Midbrain (tissue), 1 donor: Measurements from ENCODE around the gene PCDHGA10.
"Not testable (repeated sequence)": the region's sequence is repeated elsewhere in the genome, so short reads cannot be mapped to it uniquely, and the experiment has no call there.

Experiments
- DNase-seq: peaks from one replicate; lab custom pipeline; 2025; lab: John Stamatoyannopoulos, UW

PCDHGA10 gene

GRCh38 chr5:141412854-141413539 is at the start of gene PCDHGA10:
PCDHGA10 (plus strand) TSS chr5:141412987; CDS start chr5:141413176, 189 bp downstream.
- DNase-seq: peak; percentile 11

GRCh38 chr5:141363952-141364660 is 48.7 kb upstream of the PCDHGA10 start, which contains the start of gene PCDHGA5:
PCDHGA5 (plus strand) TSS chr5:141364162; CDS start chr5:141364331, 169 bp downstream.
- DNase-seq: no peak

- DNase-seq: no peak
These were observed 46.5 kb upstream of the PCDHGA10 start for GRCh38 chr5:141366016-141366896.

- no peak for DNase-seq
These were observed 42.6 kb upstream of the PCDHGA10 start, which contains the start of gene PCDHGB3 for GRCh38 chr5:141369994-141370848. PCDHGB3 (plus strand) TSS chr5:141370242; CDS start chr5:141370395, 153 bp downstream.

- DNase-seq: no peak
These were observed 41.0 kb upstream of the PCDHGA10 start for GRCh38 chr5:141371572-141372475.

- DNase-seq: no peak
These were observed 39.0 kb upstream of the PCDHGA10 start, which contains the start of gene PCDHGA6 for GRCh38 chr5:141373673-141374317. PCDHGA6 (plus strand) TSS chr5:141373891; CDS start chr5:141374084, 193 bp downstream.

GRCh38 chr5:141374627-141375026 is 38.2 kb upstream of the PCDHGA10 start:
- DNase-seq: no peak

- DNase-seq: not testable (repeated sequence)
These were observed 37.2 kb upstream of the PCDHGA10 start for GRCh38 chr5:141375444-141376155.

GRCh38 chr5:141382469-141383294 is 30.1 kb upstream of the PCDHGA10 start, which contains the start of gene PCDHGA7:
PCDHGA7 (plus strand) TSS chr5:141382742; CDS start chr5:141382900, 158 bp downstream.
- no peak for DNase-seq

GRCh38 chr5:141383345-141383744 is 29.4 kb upstream of the PCDHGA10 start:
- DNase-seq: no peak

DNA sequence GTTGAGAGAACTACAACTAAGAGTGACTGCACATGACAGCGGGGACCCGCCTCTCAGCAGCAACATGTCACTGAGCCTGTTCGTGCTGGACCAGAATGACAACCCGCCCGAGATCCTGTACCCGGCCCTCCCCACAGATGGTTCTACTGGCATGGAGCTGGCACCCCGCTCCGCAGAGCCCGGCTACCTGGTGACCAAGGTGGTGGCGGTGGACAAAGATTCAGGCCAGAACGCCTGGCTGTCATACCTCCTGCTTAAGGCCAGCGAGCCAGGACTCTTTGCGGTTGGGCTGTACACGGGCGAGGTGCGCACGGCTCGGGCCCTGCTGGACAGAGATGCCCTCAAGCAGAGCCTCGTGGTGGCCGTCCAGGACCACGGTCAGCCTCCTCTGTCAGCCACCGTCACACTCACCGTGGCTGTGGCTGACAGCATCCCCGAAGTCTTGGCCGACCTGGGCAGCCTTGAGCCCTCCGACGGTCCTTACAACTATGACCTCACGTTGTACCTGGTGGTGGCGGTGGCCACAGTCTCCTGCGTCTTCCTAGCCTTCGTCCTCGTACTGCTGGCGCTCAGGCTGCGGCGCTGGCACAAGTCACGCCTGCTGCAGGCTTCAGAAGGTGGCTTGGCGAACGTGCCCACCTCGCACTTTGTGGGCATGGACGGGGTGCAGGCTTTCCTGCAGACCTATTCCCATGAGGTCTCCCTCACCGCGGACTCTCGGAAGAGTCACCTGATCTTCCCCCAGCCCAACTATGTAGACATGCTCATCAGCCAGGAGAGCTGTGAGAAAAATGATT is 28.1 kb upstream of the PCDHGA10 start:
- DNase-seq: no peak

- DNase-seq: not testable (repeated sequence)
These were observed 25.1 kb upstream of the PCDHGA10 start, which contains the start of gene PCDHGB4 for GRCh38 chr5:141387557-141388311. PCDHGB4 (plus strand) TSS chr5:141387698; CDS start chr5:141387885, 187 bp downstream.

- no peak for DNase-seq
These were observed 24.1 kb upstream of the PCDHGA10 start for GRCh38 chr5:141388661-141389060.

DNA sequence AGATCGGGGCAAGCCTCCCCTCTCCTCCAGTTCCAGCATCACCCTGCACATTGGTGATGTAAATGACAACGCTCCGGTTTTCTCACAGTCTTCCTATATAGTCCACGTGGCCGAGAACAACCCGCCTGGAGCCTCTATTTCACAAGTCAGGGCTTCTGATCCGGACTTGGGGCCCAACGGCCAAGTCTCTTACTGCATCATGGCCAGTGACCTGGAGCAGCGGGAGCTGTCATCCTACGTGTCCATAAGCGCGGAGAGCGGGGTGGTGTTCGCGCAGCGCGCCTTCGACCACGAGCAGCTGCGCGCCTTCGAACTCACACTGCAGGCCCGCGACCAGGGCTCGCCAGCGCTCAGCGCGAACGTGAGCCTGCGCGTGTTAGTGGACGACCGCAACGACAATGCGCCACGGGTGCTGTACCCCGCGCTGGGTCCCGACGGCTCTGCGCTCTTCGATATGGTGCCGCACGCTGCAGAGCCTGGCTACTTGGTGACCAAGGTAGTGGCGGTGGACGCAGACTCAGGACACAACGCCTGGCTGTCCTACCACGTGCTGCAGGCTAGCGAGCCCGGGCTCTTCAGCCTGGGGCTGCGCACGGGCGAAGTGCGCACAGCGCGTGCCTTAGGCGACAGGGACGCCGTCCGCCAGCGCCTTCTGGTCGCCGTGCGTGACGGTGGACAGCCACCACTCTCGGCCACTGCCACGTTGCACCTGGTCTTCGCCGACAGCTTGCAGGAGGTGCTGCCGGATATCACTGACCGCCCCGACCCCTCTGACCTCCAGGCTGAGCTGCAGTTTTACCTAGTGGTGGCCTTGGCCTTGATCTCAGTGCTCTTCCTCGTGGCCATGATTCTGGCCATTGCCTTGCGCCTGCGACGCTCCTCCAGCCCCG is 23.4 kb upstream of the PCDHGA10 start:
- no peak for DNase-seq
